Measurements from ENCODE around the gene ANKRD29.

DNA sequence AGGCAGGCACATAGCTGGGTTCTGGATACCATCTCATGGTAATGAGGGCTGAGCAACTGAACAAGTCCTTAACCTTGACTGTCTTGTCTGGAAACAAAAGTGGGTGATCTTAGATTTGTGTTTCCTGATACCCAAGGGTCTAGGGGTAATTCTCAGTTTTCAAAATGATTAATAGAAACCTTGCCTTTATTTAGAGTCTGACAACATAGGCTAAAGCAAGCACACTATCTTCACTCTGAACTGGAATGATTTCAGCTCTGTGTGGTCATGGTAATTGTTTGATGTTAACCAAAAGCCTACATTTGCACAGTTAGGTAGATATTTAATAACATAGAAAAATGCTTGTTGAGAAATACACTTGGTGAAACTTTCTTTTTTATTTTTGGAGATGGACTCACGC, 19.8 kb upstream of the ANKRD29 start:
- TF ChIP-seq, protein P1, sequence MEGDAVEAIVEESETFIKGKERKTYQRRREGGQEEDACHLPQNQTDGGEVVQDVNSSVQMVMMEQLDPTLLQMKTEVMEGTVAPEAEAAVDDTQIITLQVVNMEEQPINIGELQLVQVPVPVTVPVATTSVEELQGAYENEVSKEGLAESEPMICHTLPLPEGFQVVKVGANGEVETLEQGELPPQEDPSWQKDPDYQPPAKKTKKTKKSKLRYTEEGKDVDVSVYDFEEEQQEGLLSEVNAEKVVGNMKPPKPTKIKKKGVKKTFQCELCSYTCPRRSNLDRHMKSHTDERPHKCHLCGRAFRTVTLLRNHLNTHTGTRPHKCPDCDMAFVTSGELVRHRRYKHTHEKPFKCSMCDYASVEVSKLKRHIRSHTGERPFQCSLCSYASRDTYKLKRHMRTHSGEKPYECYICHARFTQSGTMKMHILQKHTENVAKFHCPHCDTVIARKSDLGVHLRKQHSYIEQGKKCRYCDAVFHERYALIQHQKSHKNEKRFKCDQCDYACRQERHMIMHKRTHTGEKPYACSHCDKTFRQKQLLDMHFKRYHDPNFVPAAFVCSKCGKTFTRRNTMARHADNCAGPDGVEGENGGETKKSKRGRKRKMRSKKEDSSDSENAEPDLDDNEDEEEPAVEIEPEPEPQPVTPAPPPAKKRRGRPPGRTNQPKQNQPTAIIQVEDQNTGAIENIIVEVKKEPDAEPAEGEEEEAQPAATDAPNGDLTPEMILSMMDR (IDR thresholded peaks at IDR 0.05) = no peak
- no peak for TF ChIP-seq POLR2A (IDR thresholded peaks at IDR 0.05)

Measured in adrenal gland (tissue), 5 donors.